Astrocyte (in vitro differentiated cells and primary cell): ENCODE results near the gene ZDHHC20. TPM values are rescaled to one million over a fixed set of nuclear protein-coding genes. Genes with fewer than 3 reads are reported as not detected.
"Not testable (repeated sequence)": the region's sequence is repeated elsewhere in the genome, so short reads cannot be mapped to it uniquely, and the experiment has no call there.

ENCODE experiments used
- DNase-seq: peaks from one replicate; pipeline ENCODE4 v3.0.0-alpha.2; 2010; ENCODE audit warnings: low read depth
- FAIRE-seq: peaks from 2 replicates; lab custom pipeline; 2011; peaks lifted over from hg19 to GRCh38; lab: Jason Lieb, UNC
- H2AFZ ChIP-seq: 2 replicates; pipeline ENCODE4 v1.6.0; 2012; ENCODE audit warnings: low read depth, low read length, inconsistent platforms
- H3K27ac ChIP-seq: 2 replicates; pipeline ENCODE4 v1.5.1; 2011; ENCODE audit warnings: low read depth, low read length, inconsistent platforms
- H3K27me3 ChIP-seq: 2 replicates; pipeline ENCODE4 v1.6.0; 2011; ENCODE audit warnings: low read length, inconsistent platforms; ENCODE audit not compliant: insufficient read depth
- H3K36me3 ChIP-seq: 2 replicates; pipeline ENCODE4 v1.5.1; 2011; ENCODE audit warnings: low read length, inconsistent platforms; ENCODE audit not compliant: insufficient read depth
- H3K4me1 ChIP-seq: 2 replicates; pipeline ENCODE4 v1.5.1; 2011; ENCODE audit warnings: low read length, inconsistent platforms; ENCODE audit not compliant: insufficient read depth
- H3K4me2 ChIP-seq: 2 replicates; pipeline ENCODE4 v1.6.0; 2012; ENCODE audit warnings: low read length, inconsistent platforms
- H3K4me3 ChIP-seq: 2 replicates; pipeline ENCODE4 v1.5.1; 2011; ENCODE audit warnings: low read depth, mild to moderate bottlenecking, low read length, inconsistent platforms; ENCODE audit not compliant: insufficient read depth
- H3K79me2 ChIP-seq: 2 replicates; pipeline ENCODE4 v1.6.0; 2012; ENCODE audit warnings: mild to moderate bottlenecking, low read length, inconsistent platforms; ENCODE audit not compliant: insufficient read depth
- H3K9ac ChIP-seq: 2 replicates; pipeline ENCODE4 v1.6.0; 2012; ENCODE audit warnings: mild to moderate bottlenecking, low read length, inconsistent platforms
- H3K9me3 ChIP-seq: 2 replicates; pipeline ENCODE4 v1.5.1; 2012; ENCODE audit warnings: low read depth, mild to moderate bottlenecking, low read length, inconsistent platforms; ENCODE audit not compliant: insufficient read depth
- H4K20me1 ChIP-seq: 2 replicates; pipeline ENCODE4 v1.6.0; 2012; ENCODE audit warnings: low read length, inconsistent platforms; ENCODE audit not compliant: insufficient read depth
- H3K27ac Mint-ChIP-seq: one replicate; pipeline ENCODE4 v1.8.0; 2021; ENCODE audit warnings: mild to moderate bottlenecking, mixed read lengths; ENCODE audit not compliant: unreplicated experiment
- H3K27me3 Mint-ChIP-seq: one replicate; pipeline ENCODE4 v1.8.0; 2021; ENCODE audit warnings: low read depth, mixed read lengths; ENCODE audit not compliant: unreplicated experiment
- H3K36me3 Mint-ChIP-seq: one replicate; pipeline ENCODE4 v1.8.0; 2021; ENCODE audit warnings: low read depth, mixed read lengths; ENCODE audit not compliant: unreplicated experiment
- H3K4me1 Mint-ChIP-seq: one replicate; pipeline ENCODE4 v1.8.0; 2021; ENCODE audit warnings: low read depth, mixed read lengths; ENCODE audit not compliant: unreplicated experiment
- H3K4me3 Mint-ChIP-seq: one replicate; pipeline ENCODE4 v1.8.0; 2021; ENCODE audit warnings: mild to moderate bottlenecking, moderate library complexity, mixed read lengths; ENCODE audit not compliant: unreplicated experiment
- H3K9me3 Mint-ChIP-seq: one replicate; pipeline ENCODE4 v1.8.0; 2021; ENCODE audit warnings: mild to moderate bottlenecking, mixed read lengths; ENCODE audit not compliant: unreplicated experiment
- EZH2 ChIP-seq: IDR thresholded peaks from 2 replicates; pipeline ENCODE4 v1.6.1; 2012; ENCODE audit warnings: mild to moderate bottlenecking, low read length, inconsistent platforms; ENCODE audit not compliant: insufficient read depth
- total RNA-seq: library from RNA; stranded (reverse); gene quantifications from 2 replicates; pipeline ENCODE4 v1.2.1, GENCODE V29; 2021
- TF ChIP-seq, protein P1 (sequence below): IDR thresholded peaks from 2 replicates; pipeline ENCODE4 v1.5.1; 2011; ENCODE audit warnings: low read depth, mild to moderate bottlenecking, inconsistent platforms, low read length, moderate library complexity; ENCODE audit not compliant: insufficient read depth

The ZDHHC20 gene
- total RNA-seq, 1 donor from 2014 or later: 64.3 TPM

DNA sequence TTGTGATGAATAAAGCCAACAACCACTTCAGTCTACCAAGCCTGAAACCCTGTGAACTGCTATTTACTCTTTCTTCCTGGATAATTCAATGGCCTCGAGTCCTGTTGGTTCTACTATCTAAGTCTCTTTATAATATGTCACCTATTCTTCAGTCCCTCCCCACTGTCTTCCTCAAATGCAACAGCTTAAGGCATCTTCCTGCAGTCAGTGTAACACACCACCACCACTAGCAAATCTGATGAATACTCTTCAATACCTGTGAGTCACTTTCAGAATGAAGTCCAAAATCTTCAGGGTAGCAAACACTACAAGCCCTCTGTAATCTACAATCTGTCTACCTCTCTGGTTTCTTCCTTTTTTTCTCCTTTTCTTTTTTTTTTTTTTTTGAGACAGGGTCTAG, 32.9 kb downstream of the ZDHHC20 start:
- H3K27me3 ChIP-seq: no peaks in the 10 kb centered on the region
- Mint-ChIP-seq H3K4me1 (peaks cover 12% of the 10 kb centered on the region), H3K27ac (no peak overlapping the region), H3K9me3 (peaks cover 12% of the 10 kb centered on the region), H3K36me3 (peaks cover 7% of the 10 kb centered on the region), H3K4me3 (no peak overlapping the region), H3K27me3 (no peaks in the 10 kb centered on the region)
- no peak for FAIRE-seq
- H4K20me1 ChIP-seq: peaks cover 16% of the 10 kb centered on the region
- no peak overlapping the region for H2AFZ ChIP-seq
- TF ChIP-seq, protein P1, sequence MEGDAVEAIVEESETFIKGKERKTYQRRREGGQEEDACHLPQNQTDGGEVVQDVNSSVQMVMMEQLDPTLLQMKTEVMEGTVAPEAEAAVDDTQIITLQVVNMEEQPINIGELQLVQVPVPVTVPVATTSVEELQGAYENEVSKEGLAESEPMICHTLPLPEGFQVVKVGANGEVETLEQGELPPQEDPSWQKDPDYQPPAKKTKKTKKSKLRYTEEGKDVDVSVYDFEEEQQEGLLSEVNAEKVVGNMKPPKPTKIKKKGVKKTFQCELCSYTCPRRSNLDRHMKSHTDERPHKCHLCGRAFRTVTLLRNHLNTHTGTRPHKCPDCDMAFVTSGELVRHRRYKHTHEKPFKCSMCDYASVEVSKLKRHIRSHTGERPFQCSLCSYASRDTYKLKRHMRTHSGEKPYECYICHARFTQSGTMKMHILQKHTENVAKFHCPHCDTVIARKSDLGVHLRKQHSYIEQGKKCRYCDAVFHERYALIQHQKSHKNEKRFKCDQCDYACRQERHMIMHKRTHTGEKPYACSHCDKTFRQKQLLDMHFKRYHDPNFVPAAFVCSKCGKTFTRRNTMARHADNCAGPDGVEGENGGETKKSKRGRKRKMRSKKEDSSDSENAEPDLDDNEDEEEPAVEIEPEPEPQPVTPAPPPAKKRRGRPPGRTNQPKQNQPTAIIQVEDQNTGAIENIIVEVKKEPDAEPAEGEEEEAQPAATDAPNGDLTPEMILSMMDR: no peak
- TF ChIP-seq EZH2: no peak
- no peak for DNase-seq
- H3K9ac ChIP-seq: no peak overlapping the region
- no peak overlapping the region for H3K4me2 ChIP-seq
- H3K4me1 ChIP-seq: no peaks in the 10 kb centered on the region
- peaks cover 4% of the 10 kb centered on the region for H3K9me3 ChIP-seq
- H3K4me3 ChIP-seq: no peak overlapping the region
- H3K79me2 ChIP-seq: peaks cover 34% of the 10 kb centered on the region
- no peaks in the 10 kb centered on the region for H3K36me3 ChIP-seq
- no peak overlapping the region for H3K27ac ChIP-seq

DNA sequence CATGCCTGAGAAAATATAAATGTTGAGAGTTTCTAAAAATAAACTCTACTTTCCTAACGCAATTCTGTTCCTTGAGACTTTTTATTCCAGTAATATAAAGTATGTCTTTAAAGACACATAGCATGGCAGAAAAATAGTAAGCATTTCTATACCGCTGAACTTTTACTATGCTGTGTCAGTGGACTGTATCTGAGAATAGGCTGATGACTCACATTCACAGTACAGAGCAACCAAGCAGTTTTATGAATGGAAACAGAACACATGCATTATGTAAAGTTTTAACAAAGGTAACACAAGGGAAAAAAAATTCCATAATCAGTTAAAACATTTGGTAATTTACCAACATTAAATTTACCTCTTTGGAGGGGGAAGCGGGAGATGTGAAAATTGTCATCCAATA, 38.4 kb downstream of the ZDHHC20 start:
- H3K9me3 ChIP-seq: no peaks in the 10 kb centered on the region
- H4K20me1 ChIP-seq: peaks cover under 1% of the 10 kb centered on the region
- H3K27ac ChIP-seq: no peak overlapping the region
- no peak overlapping the region for H3K4me3 ChIP-seq
- H3K27me3 ChIP-seq: no peaks in the 10 kb centered on the region
- peaks cover 21% of the 10 kb centered on the region for H3K4me1 Mint-ChIP-seq
- DNase-seq (peak; percentile 37), FAIRE-seq (no peak)
- no peaks in the 10 kb centered on the region for H3K4me1 ChIP-seq
- H3K9me3 Mint-ChIP-seq: no peaks in the 10 kb centered on the region
- no peaks in the 10 kb centered on the region for H3K27me3 Mint-ChIP-seq
- H3K36me3 ChIP-seq: no peaks in the 10 kb centered on the region
- no peak for TF ChIP-seq EZH2
- TF ChIP-seq, protein P1: no peak
- no peak overlapping the region for H3K9ac ChIP-seq
- H3K79me2 ChIP-seq: peaks cover 4% of the 10 kb centered on the region
- no peak overlapping the region for H2AFZ ChIP-seq
- no peak overlapping the region for H3K4me2 ChIP-seq
- no peak overlapping the region for H3K27ac Mint-ChIP-seq
- no peak overlapping the region for H3K4me3 Mint-ChIP-seq
- H3K36me3 Mint-ChIP-seq: no peaks in the 10 kb centered on the region

DNA sequence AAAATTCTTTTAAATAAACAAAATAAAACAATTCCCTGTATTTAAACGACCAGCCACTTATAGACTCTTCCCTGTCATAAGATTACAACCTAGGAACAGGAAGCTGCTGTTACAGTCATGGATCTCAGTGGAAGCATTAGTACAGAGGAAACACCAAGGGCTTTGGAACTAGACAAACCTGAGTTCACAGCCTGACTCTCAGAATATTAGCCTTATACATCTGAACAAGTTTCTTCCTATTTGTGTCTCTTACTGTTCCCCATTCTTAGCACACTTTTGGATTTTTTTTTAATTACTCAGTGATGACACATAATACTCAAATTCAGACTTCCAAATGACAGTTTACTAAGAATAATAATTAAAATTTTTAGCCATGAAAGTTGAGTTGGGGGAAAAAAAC, 46.1 kb downstream of the ZDHHC20 start:
- Mint-ChIP-seq H3K9me3 (peaks cover 2% of the 10 kb centered on the region), H3K36me3 (peaks cover 15% of the 10 kb centered on the region), H3K27me3 (no peaks in the 10 kb centered on the region), H3K27ac (no peak overlapping the region), H3K4me3 (no peak overlapping the region), H3K4me1 (peaks cover 7% of the 10 kb centered on the region)
- H3K4me2 ChIP-seq: no peak overlapping the region
- H3K27ac ChIP-seq: peak overlapping the region; percentile 25
- peaks cover 14% of the 10 kb centered on the region for H3K36me3 ChIP-seq
- H3K9me3 ChIP-seq: no peaks in the 10 kb centered on the region
- no peaks in the 10 kb centered on the region for H4K20me1 ChIP-seq
- no peaks in the 10 kb centered on the region for H3K27me3 ChIP-seq
- FAIRE-seq: peak; percentile 5
- H3K9ac ChIP-seq: no peak overlapping the region
- H2AFZ ChIP-seq: no peak overlapping the region
- no peaks in the 10 kb centered on the region for H3K79me2 ChIP-seq
- no peak overlapping the region for H3K4me3 ChIP-seq
- peaks cover 6% of the 10 kb centered on the region for H3K4me1 ChIP-seq
- DNase-seq: peak; percentile 7
- no peak for TF ChIP-seq EZH2
- TF ChIP-seq, protein P1: no peak

DNA sequence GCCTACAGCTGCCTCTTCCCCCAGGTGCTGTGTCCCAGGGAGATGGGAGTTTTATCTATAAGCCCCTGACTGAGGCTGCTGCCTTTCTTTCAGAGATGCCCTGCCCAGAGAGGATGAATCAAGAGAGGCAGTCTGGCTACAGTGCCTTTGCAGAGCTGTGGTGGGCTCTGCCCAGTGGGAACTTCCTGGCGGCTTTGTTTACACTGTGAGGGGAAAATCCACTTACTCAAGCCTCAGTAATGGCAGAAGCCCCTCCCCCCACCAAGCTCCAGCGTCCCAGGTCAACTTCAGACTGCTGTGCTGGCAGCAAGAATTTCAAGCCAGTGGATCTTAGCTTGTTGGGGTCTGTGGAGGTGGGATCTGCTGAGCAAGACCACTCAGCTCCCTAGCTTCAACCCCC, 48.6 kb downstream of the ZDHHC20 start:
- not testable (repeated sequence) for H3K27me3 Mint-ChIP-seq, H3K4me3 ChIP-seq, FAIRE-seq, H4K20me1 ChIP-seq, H3K9me3 ChIP-seq, H3K27me3 ChIP-seq, H2AFZ ChIP-seq, H3K4me1 Mint-ChIP-seq, H3K4me3 Mint-ChIP-seq, H3K27ac ChIP-seq, H3K79me2 ChIP-seq, H3K9ac ChIP-seq, H3K27ac Mint-ChIP-seq, H3K4me1 ChIP-seq
- H3K36me3 Mint-ChIP-seq: peaks cover 25% of the 10 kb centered on the region
- peak; percentile 12 for DNase-seq
- Histone ChIP-seq H3K36me3 (peaks cover 12% of the 10 kb centered on the region), H3K4me2 (peak overlapping the region; percentile 44)
- peaks cover 13% of the 10 kb centered on the region for H3K9me3 Mint-ChIP-seq
